ENCODE measurements around the gene ERICH6B.
"Not testable (repeated sequence)": the region's sequence is repeated elsewhere in the genome, so short reads cannot be mapped to it uniquely, and the experiment has no call there.

ERICH6B gene

DNA sequence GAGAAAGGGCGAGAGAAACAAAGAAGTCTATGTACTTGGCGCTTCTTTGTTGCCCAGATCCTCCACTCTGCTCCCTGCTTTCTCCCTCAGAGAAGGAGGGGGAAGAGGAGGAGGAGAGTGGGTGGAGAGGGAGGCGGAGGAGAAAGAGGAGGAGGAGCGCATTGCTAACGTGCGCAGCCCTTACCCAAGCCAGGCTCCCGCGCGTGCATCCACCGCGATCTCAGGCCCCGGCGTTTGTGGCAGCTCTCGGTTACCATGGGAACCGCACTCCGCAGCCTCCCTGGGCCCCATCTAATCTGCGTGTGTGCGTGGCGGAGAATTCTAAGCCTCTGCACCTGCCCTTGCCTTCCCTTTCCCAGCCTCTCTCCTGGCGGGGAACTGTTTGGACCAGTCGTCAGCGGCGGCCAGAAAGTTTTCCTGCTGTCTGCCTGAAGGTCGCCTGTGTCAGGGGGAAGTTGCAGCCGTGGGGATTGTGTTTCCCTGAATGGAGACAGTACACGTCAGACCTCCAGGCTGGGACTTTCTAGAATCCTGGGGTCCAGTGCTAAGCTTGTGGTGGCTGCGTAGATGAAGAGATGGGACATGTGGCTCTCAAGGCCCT lies at the start of gene ERICH6B:
TSS of gene ERICH6B (minus strand) at position 239 of the 601 bp plus-strand sequence. CDS start 18,734 bp downstream, outside the sequence.
- DNase-seq: no peak

- not testable (repeated sequence) for DNase-seq
Measured at GRCh38 chr13:45662903-45663302, 47.4 kb upstream of the ERICH6B start.

DNA sequence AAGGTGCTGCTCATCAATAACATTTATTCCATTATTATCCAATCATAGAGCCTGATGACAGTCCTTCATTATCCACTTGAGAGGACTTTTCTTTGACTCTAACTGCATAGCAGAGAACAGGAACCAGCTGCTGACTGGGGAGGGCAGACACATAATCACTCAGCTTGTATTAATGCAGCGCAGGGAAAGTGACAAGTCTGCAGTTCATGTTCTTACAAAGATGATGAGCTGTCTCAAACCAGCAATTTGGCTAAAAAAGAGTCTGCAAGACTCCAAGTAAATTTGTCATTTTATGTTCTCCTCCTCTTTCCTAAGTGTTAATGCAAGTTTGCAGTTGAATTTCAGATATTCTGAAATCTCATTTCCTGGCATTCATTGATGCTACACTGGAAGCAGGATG lies 46.6 kb upstream of the ERICH6B start:
- no peak for DNase-seq

- not testable (repeated sequence) for DNase-seq
Measured at GRCh38 chr13:45660458-45660857, 44.9 kb upstream of the ERICH6B start.

DNA sequence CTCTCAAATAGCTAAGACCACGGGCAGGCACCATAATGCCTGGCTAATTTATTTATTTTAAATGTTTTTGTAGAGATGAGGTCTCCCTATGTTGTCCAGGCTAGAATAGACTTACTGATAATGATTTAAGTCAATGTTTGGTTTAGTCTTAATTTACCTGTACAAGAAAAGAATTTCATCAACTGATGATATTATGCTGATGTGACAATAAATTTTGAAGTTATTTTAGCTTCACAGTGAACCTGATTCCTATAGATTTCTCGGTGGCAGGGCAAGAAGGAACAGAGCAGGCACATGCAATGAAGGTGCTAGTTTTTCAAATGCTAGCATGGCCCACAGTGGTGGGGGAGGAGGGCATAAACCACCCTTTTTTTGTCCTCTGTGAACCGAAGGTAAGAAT lies 44.0 kb upstream of the ERICH6B start:
- DNase-seq: no peak

- no peak for DNase-seq
Measured at GRCh38 chr13:45658586-45659235, 43.2 kb upstream of the ERICH6B start.

DNA sequence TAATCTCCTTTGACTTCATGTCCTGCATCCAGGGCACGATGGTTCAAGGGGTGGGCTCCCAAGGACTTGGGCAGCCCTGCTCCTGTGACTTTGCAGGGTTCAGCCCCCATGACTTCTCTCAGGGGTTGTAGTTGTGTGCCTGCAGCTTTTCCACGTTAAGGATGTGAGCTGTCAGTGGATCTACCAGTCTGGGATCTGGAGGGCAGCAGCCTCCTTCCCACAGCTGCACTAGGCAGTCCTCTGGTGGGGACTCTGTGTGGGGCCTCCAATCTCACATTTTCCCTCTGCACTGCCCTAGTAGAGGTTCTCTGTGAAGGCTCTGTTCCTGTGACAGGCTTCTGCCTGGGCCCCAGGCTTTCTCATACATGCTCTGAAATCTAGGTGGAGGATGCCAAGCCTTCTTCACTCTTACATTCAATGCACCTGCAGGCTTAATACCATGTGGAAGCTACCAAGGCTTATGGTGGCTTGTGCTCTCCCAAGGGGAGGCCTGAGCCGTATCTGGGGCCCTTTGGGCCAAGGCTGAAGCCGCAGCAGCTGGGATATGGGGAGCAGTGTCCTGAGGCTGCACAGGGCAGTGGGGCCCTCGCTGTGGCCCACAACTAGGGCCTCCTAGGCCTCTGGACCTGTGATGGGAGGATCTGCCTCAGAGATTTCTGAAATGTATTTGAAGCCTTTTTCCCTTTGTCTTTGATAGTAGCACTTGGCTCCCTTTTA lies 39.3 kb upstream of the ERICH6B start:
- no peak for DNase-seq

GRCh38 chr13:45645263-45645662 lies 29.7 kb upstream of the ERICH6B start:
- DNase-seq: not testable (repeated sequence)

DNA sequence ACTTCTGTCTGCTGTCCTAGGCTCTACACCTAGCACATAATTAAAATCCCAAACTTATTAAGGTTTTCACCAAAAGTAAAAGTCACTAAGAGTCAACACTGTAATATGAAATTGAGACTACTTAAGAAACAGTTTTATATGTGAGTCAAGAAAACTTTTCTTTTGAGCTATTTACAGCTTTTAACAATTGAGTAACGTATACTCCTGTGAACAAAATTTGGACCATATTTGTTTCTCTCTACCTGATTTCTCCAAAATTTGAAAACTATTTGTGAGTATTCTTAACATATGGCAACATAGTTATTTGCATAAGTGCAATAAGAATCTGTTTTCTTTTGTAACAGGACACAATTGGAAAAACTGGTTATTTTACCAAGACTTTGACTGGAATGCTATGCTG lies 26.6 kb upstream of the ERICH6B start:
- not testable (repeated sequence) for DNase-seq

- not testable (repeated sequence) for DNase-seq
Measured at GRCh38 chr13:45635291-45635690, 19.8 kb upstream of the ERICH6B start.

DNA sequence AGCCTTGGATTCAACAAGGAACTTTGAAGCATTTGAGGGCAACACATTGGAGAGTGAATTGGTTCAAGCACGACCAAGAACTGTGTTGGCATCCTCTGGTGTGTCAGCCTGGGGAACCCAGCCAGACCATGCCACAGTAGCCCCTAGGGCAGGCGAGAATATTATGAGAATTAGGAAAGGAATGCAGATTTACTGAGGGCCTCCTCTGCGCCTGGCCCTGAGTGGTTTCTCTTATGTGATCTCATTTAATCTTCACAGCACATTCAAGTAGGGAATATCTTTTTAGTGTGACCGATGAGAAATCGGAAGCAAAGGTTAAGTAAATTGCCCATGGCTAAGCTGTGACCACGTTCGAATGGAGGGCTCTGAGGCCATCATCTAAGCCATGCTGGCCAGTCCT lies 15.3 kb upstream of the ERICH6B start:
- no peak for DNase-seq

GRCh38 chr13:45629940-45630339 lies 14.4 kb upstream of the ERICH6B start:
- DNase-seq: no peak

- no peak for DNase-seq
Measured at GRCh38 chr13:45628094-45628493, 12.6 kb upstream of the ERICH6B start.

DNA sequence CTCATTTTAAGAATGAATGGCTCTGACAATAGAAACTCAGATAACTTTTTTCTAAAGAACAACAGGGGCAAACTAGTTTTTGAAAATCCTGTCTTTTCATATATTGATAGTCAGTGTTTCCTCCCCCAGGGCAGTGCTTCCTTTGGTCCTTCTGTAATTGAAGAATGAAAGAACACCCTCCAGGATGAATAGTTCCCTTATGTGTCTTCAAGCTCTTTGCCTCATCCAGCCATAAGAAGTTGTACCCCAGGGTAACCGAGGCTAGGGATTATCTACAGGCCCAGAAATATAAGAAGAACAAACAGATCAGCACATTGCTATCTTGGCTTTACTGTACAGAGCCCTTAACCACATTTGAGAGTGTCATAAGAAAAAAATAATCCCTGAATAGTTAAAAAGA lies 12.1 kb upstream of the ERICH6B start:
- no peak for DNase-seq

DNA sequence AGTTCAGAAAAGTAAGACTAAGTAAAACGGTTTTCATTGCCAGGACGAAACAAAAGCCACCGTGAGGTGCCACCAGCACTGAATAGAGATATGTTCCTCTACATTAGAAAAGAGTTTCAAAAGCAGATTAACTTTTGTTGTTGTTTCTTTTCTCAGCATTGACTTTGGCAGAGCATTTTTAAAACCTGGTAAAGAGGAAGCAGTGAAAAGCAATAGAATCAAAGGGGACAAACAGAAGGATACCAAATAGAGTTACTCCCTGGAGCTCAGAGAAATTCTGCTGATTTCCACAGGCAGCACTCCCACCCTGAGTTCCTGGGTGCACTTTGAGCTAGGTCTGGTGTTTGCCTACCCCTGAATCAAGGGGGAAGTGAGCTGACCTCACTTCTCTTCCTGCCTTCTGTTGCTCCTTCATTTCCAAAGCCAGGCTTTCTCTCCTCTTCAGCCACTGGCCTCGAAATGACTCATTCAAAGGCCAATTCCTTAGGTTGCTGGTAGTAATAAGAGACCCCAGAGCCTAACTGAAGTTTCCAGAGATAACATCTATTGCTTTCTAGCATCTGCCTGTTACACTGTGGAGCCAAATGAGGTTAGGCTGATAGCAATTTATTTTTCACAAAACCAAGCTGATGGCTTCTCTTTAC lies 11.3 kb upstream of the ERICH6B start:
- DNase-seq: no peak

DNA sequence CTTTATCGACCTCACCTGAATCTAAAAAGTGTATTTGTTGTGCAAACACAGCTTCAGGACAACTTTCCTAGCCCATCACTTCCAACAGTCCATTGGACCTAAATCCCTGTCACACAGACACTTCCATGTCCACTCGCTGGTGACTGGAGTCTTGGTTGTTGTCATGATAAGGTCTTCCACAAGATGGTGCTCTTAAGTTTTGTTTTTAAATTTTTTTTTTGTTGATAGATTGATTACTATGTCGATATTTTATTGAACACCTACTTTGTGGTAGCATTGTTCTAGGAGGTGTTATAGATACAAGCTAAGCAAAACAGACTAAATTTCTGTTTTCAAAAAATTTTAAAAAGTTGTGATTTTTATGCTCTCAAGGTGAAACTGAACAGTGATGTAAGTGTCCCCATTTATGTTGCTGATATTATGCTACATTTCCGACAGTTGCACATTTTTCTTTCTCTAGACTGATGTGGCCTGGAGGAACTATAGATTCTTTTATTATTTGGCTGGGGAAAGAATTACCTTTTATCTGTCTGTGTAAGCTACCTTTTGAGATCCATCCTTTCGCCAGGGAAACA lies 8.1 kb upstream of the ERICH6B start:
- DNase-seq: peak; percentile 10

DNA sequence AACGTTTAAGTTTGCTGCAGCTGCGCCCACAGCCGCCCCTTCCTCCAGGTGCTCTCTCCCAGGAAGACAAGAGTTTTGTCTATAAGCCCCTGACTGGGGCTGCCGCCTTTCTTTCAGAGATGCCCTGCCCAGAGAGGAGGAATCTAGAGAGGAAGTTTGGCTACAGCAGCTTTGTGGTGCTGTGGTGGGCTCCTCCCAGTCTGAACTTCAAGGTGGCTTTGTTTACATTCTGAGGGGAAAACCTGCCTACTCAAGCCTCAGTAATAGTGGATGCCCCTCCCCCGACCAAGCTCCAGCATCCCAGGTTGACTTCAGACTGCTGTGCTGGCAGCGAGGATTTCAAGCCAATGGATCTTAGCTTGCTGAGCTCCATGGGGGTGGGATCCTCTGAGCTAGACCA lies 6.4 kb upstream of the ERICH6B start:
- DNase-seq: no peak

DNA sequence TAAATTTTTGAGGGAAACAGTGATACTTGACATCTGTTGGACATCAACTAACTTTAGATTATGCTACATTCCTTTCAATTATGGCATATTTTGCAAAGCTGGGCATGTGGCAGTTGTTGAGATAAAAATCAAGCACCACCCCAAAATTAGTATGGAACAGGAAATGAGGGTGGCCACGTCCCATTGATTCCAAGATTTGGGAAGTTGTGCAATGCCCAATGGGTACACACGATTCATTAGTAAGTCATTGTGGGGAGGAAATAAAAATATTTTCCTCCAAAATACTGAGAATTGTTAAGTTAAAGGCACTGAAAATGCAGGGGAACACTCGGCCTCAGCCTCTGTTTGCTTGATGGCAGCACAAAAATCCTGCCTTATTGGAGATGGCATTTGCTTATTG lies 7.6 kb downstream of the ERICH6B start:
- DNase-seq: no peak

DNA sequence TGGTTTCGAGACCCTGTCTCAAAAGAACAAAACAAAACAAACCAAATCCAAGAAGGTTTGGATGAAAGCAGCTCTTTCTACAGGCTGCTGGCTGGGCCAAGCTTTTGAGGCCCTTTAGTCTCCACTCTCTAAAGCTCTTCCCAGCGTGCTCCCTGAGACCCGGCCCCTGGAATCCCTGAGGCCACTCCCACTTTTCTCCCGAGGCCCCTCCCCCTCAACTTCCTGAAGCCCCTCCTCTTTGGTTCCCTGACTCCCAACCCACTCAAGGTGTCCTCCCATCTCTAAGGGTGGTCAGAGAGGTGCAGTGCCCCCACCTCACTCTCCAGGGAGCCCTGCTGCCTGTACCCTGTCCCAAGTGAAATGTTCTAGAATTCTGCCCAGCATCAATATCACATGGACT lies 10.6 kb downstream of the ERICH6B start:
- no peak for DNase-seq

GRCh38 chr13:45603338-45603737 lies 12.2 kb downstream of the ERICH6B start:
- no peak for DNase-seq

DNA sequence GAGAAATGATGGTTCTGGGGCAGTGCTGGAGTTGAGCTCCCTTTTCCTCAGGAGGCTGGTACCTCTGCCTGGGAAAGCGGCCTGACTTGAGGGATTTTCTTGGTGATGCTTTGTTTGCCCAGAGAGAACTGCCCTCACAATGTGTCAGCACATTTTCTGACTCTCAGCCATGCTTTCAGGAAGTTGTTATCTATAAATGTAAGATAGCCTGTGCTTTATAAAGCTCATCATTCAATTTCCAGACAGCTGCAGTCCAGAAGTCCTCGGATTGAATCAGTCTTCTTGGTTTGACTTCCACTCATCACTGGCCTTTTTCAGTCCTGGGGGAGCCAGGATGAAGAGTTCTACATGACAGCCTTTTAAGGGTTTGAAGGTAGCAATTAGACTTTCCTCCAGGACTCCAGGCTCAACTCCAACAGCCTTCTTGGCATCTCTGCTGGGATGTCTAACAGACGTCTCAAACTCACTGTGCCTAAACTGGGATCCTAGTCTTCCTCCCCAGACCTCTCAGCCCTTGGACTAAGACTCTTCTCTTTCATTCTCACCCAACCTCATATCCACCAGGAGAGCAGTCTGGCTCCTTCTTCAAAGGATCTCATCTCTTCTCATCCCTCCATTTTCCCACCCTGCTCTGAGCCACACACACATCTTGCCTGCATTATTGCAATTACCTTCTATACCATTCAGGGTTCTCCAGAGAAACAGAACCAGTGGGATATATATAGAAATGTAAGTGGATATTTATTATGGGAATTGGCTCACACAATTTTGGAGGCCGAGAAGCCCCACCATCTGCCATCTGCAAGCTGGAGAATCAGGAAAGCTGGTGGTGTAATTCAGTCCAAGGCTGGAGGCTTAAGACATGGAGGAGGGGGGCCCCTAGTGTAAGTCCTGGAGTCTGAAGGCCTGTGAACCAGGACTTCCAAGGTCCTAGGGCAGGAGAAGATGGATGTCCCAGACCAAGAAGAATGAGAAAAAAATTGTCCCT lies 13.1 kb downstream of the ERICH6B start:
- DNase-seq: no peak

- no peak for DNase-seq
Measured at GRCh38 chr13:45601680-45602079, 13.9 kb downstream of the ERICH6B start.
